ENCODE measurements around the gene PFN4.

DNA sequence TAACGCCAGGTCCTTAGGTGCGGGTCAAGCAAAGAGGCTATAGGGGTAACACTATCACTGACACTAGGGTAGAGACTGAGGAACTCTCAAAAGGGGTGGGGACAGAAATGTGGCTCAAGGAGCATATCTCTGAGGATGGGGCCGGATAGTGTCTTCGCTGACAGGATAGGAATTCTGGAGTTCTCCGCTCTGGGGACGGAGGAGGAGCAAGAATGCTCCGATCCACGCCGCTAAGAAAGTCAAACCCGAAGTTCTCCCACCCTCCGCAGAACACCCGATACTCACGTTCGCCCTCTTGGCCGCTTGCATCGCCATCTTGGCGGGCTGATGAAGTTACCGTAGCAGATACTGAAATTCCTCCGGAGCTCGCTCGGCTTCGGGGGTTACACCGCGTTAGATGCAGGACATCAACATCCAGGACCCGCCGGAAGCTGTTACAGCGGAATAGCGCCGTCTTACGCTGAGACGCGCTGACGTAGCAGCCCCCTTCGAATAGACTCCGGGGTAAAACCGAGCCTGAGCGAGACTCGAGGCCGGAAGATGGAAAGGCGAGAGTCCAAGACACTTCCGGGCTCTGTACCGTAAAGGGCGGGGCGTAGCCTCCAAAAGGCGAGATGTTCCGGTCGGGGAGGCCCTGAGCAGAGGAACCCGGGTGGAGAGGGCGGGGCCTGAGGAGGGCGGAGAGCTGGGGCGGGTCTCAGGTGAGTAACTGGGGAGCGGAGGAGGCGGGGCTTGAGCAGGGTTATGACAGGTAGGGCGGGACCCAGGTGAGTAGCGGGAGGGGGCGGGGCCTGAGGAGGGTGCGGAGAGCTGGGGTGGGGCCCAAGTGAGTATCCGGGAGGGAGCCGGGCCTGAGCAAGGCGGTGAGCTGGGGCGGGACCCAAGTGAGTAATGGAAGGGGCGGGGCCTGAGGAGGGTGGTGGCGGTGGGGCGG is 47.0 kb downstream of the PFN4 start, which contains the start of gene SF3B6:
- TF ChIP-seq, protein P1, sequence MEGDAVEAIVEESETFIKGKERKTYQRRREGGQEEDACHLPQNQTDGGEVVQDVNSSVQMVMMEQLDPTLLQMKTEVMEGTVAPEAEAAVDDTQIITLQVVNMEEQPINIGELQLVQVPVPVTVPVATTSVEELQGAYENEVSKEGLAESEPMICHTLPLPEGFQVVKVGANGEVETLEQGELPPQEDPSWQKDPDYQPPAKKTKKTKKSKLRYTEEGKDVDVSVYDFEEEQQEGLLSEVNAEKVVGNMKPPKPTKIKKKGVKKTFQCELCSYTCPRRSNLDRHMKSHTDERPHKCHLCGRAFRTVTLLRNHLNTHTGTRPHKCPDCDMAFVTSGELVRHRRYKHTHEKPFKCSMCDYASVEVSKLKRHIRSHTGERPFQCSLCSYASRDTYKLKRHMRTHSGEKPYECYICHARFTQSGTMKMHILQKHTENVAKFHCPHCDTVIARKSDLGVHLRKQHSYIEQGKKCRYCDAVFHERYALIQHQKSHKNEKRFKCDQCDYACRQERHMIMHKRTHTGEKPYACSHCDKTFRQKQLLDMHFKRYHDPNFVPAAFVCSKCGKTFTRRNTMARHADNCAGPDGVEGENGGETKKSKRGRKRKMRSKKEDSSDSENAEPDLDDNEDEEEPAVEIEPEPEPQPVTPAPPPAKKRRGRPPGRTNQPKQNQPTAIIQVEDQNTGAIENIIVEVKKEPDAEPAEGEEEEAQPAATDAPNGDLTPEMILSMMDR (conservative IDR thresholded peaks at IDR 0.05 in 1 of 2, IDR thresholded peaks at IDR 0.05 in 1 of 2; ENCODE audit: low read depth in 1 of 2, low read length in 2 of 2) = no peak
- no peak for TF ChIP-seq EZH2 (IDR thresholded peaks at IDR 0.05; ENCODE audit: low read length, missing control alignments)
